IPS DF 6.9 (cell line): ENCODE measurements around the gene C19orf18.
A peak's percentile ranks its signal among the peaks of the same experiment; 100 is the strongest.

Source experiments
- DNase-seq: peaks from one replicate; pipeline ENCODE4 v3.0.0-alpha.2; 2013; ENCODE audit warnings: low read depth, low spot score
- H3K27ac ChIP-seq: one replicate; pipeline ENCODE4 v1.5.1; 2013; ENCODE audit warnings: low read length, control low read depth
- H3K27me3 ChIP-seq: 2 replicates; pipeline ENCODE4 v1.6.1; 2013; ENCODE audit warnings: mild to moderate bottlenecking, low read length; ENCODE audit not compliant: control insufficient read depth, insufficient read depth
- H3K36me3 ChIP-seq: 2 replicates; pipeline ENCODE4 v1.6.1; 2013; ENCODE audit warnings: low read length; ENCODE audit not compliant: control insufficient read depth, insufficient read depth
- H3K4me1 ChIP-seq: 2 replicates; pipeline ENCODE4 v1.6.1; 2013; ENCODE audit warnings: low read length; ENCODE audit not compliant: control insufficient read depth, insufficient read depth
- H3K4me3 ChIP-seq: 2 replicates; pipeline ENCODE4 v1.5.1; 2013; ENCODE audit warnings: mild to moderate bottlenecking, low read length
- H3K9me3 ChIP-seq: 2 replicates; pipeline ENCODE4 v1.6.1; 2013; ENCODE audit warnings: low read length, inconsistent platforms; ENCODE audit not compliant: control insufficient read depth, insufficient read depth
- WGBS: extraction: QIAGEN DNeasy Blood & Tissue Kit; methylation state at CpG from one replicate; pipeline ENCODE4 v1.1.7; 2013; ENCODE audit warnings: mixed read lengths, missing lambda C conversion rate; ENCODE audit not compliant: insufficient read length, insufficient coverage; 5-methylcytosine and 5-hydroxymethylcytosine counted together

The C19orf18 gene

DNA sequence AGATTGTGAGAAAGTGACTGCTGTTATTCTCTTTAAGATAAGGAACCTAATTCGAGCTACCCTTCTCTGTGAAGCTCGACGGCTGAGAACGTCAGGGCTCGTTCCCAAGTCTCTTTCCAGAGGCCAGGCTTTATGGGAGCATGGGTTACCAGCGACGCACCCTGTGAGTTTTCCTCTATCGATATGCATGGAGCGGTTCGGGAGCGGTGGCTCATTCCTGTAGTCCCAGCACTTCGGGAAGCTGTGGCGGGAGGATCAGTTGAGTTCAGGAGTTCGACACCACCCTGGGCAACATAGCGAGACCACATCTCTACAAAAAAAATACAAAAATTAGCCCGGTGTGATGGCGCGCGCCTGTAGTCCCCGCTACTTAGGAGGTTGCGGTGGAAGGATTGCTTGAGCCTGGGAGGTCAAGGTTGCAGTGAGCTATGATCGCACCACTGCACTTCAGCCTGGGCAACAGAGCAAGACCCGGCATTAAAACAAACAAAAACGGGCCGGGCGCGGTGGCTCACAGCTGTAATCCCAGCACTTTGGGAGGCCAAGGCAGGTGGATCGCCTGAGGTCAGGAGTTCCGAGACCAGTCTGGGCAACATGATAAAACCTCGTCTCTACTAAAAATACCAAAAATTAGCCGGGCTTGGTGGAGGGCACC is 29.0 kb upstream of the C19orf18 start:
- H3K9me3 ChIP-seq = no peaks in the 10 kb centered on the region
- H3K4me1 ChIP-seq = peaks cover 3% of the 10 kb centered on the region; the same call in 1 of the 2 replicates
- H3K27ac ChIP-seq = no peak overlapping the region
- no peaks in the 10 kb centered on the region for H3K27me3 ChIP-seq
- peak overlapping the region; percentile 96 for H3K4me3 ChIP-seq
- H3K36me3 ChIP-seq = peaks cover 19% of the 10 kb centered on the region; the same call in 1 of the 2 replicates
- no CpG with 5 or more reads among the region's 31 CpGs for WGBS
- no peak for DNase-seq

DNA sequence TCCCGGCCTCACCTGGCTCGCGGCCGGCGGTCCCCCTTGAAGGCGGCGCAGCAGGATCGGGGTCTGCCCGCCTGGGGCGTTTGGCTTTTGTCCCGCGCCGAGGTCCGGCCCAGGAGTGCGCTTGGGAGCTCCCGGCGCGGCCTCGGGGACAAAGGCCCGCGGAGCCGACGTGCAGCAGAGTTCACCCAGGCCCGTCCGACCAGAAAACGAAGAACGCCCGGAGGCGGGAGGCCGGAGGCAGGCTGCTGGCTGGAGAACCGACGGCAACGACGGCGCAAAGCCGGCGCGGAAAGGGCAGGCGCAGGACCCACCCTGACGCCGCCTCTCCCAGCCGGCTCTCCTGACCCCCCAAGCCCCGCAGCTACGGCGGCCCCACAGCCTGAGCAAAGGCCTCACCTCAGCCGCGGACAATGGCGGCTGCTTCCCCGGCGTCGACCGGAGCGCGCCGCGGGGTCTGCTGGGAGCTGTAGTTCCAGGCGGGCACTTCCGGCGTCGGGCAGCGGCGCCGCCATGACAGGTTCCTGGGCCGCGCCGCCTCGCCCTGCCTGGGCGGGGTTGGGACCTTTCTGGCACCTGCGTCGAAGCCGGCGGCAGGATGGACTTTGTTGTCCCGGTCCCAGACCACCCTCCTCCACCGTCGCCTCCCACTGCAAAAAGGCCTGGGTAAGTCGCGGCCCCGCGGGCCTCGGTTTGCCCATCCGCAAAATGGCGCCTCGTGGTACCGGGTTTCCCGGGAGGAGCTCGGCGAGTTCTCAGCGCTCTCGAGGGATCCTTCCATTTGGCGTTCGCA is 28.2 kb upstream of the C19orf18 start, which contains the start of gene ZNF606:
Gene ZNF606 (minus strand): TSS at position 437 of the 790 bp plus-strand sequence. CDS start 1,501 bp downstream, outside the sequence.
- peak within 1 kb of the TSS; percentile 96 for H3K4me3 ChIP-seq

DNA sequence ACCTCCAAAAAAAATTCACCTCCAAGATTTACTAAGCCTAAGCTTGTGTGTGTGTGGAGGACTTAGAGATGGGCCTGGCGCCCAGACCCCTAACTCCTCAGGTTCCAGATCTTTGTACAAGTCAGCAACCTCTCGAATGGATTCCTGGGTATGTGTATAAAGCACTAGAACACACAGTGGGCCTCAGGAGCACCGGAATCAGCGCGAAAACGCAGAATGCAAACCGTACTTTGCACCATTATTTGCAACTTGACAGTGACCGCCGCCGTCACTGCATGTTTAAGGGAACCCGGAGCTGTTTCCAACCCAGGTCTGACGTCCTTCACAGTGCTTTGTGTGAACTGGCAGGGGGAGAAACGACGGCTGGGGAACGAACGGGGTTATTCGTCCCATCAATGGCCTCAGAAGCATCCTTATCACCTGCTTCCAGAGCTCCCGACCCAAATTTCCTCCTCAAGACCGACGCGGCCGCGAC is 27.6 kb upstream of the C19orf18 start:
- no peak for DNase-seq
- peaks cover 3% of the 10 kb centered on the region; the same call in 1 of the 2 replicates for H3K4me1 ChIP-seq
- H3K27ac ChIP-seq = no peak overlapping the region
- no peaks in the 10 kb centered on the region for H3K9me3 ChIP-seq
- peaks cover 19% of the 10 kb centered on the region; the same call in 1 of the 2 replicates for H3K36me3 ChIP-seq
- H3K4me3 ChIP-seq = peak overlapping the region; percentile 96
- WGBS = no CpG with 5 or more reads among the region's 23 CpGs
- no peaks in the 10 kb centered on the region for H3K27me3 ChIP-seq

More for the DNA sequence above, 28.2 kb upstream of the C19orf18 start, which contains the start of gene ZNF606:
- WGBS = no CpG with 5 or more reads among the region's 91 CpGs
- no peaks in the 10 kb centered on the region for H3K27me3 ChIP-seq
- H3K27ac ChIP-seq = no peak within 1 kb of the TSS
- peaks cover 3% of the 10 kb centered on the region; the same call in 1 of the 2 replicates for H3K4me1 ChIP-seq
- H3K36me3 ChIP-seq = peaks cover 19% of the 10 kb centered on the region; the same call in 1 of the 2 replicates
- DNase-seq = peak; percentile 61
- no peaks in the 10 kb centered on the region for H3K9me3 ChIP-seq

GRCh38 chr19:58000677-58001076 is 26.3 kb upstream of the C19orf18 start:
- no peak for DNase-seq
- Histone ChIP-seq H3K4me3 (no peak overlapping the region), H3K27me3 (no peaks in the 10 kb centered on the region), H3K4me1 (peaks cover 3% of the 10 kb centered on the region; the same call in 1 of the 2 replicates), H3K36me3 (peaks cover 17% of the 10 kb centered on the region; the same call in 1 of the 2 replicates), H3K27ac (no peak overlapping the region), H3K9me3 (no peaks in the 10 kb centered on the region)
- WGBS = no CpG with 5 or more reads among the region's 4 CpGs

DNA sequence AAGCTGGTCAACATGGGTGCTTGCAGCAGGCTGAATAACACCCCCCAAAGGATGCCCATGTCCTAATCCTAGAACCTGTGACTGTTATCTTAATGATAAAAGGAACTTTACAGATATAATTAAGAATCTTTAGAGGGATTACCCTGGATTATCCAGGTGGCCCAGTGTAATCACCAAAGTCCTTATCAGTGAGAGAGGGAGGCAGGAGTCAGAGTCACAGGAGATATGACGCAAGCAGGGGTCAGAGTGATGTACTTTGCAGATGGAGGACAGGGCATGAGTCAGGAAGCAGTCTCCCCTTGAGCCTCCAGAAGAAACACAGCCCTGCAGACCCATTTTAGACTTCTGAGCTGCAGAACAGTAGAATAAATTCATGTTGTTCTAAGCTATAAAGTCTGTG is 18.5 kb upstream of the C19orf18 start:
- H3K27ac ChIP-seq = no peak overlapping the region
- H3K4me3 ChIP-seq = no peak overlapping the region
- no peaks in the 10 kb centered on the region for H3K9me3 ChIP-seq
- no CpG with 5 or more reads among the region's 1 CpG for WGBS
- no peaks in the 10 kb centered on the region for H3K4me1 ChIP-seq
- H3K27me3 ChIP-seq = no peaks in the 10 kb centered on the region
- no peak for DNase-seq
- H3K36me3 ChIP-seq = peaks cover 10% of the 10 kb centered on the region

- no peak overlapping the region for H3K4me3 ChIP-seq
- peaks cover 19% of the 10 kb centered on the region; the same call in 1 of the 2 replicates for H3K36me3 ChIP-seq
- no peaks in the 10 kb centered on the region for H3K27me3 ChIP-seq
- no CpG with 5 or more reads among the region's 3 CpGs for WGBS
- H3K4me1 ChIP-seq = no peaks in the 10 kb centered on the region
- no peak overlapping the region for H3K27ac ChIP-seq
- H3K9me3 ChIP-seq = peaks cover 19% of the 10 kb centered on the region
- DNase-seq = no peak
Observed at GRCh38 chr19:57978586-57979289, 4.4 kb upstream of the C19orf18 start.

DNA sequence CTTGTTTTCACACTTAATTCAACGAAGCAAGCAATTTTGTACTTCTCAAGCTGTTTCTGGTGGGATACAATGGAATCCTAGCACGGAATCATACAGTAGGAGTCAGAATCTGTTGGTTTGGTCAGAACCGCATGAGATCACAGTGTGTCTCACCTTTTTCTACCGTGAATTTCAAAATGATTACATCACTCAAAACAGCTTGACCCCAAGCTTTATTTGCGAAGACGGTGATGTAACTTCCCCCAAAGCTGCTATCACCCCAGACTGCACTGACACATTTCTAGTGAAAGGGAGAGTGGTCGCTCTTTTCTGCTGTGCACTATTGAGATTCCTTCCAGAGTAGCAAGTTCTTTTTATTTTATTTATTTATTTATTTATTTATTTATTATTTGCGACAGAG is 9.6 kb downstream of the C19orf18 start:
- H3K36me3 ChIP-seq = no peaks in the 10 kb centered on the region
- H3K27me3 ChIP-seq = no peaks in the 10 kb centered on the region
- WGBS = no CpG with 5 or more reads among the region's 8 CpGs
- no peak for DNase-seq
- H3K9me3 ChIP-seq = peaks cover 1% of the 10 kb centered on the region; the same call in 1 of the 2 replicates
- no peak overlapping the region for H3K4me3 ChIP-seq
- H3K4me1 ChIP-seq = no peaks in the 10 kb centered on the region
- no peak overlapping the region for H3K27ac ChIP-seq

GRCh38 chr19:57961785-57962184 is 12.5 kb downstream of the C19orf18 start:
- Histone ChIP-seq H3K27ac (no peak overlapping the region), H3K4me3 (no peak overlapping the region), H3K9me3 (peaks cover 2% of the 10 kb centered on the region), H3K4me1 (no peaks in the 10 kb centered on the region), H3K27me3 (no peaks in the 10 kb centered on the region), H3K36me3 (no peaks in the 10 kb centered on the region)
- WGBS = no CpG with 5 or more reads among the region's 1 CpG
- no peak for DNase-seq

- peaks cover 4% of the 10 kb centered on the region for H3K9me3 ChIP-seq
- WGBS = no CpG with 5 or more reads among the region's 4 CpGs
- no peaks in the 10 kb centered on the region for H3K27me3 ChIP-seq
Observed at GRCh38 chr19:57954996-57955395, 19.3 kb downstream of the C19orf18 start.

GRCh38 chr19:57949702-57950101 is 24.6 kb downstream of the C19orf18 start:
- H3K4me3 ChIP-seq = no peak overlapping the region
- H3K9me3 ChIP-seq = 0 out of 2 replicates have a peak, but pooled peaks cover 1% of the 10 kb centered on the region
- H3K27me3 ChIP-seq = no peaks in the 10 kb centered on the region
- WGBS = no CpG with 5 or more reads among the region's 12 CpGs
- H3K27ac ChIP-seq = no peak overlapping the region
- DNase-seq = no peak
- no peaks in the 10 kb centered on the region for H3K4me1 ChIP-seq
- H3K36me3 ChIP-seq = no peaks in the 10 kb centered on the region; the same call in 1 of the 2 replicates

More at GRCh38 chr19:57954996-57955395, 19.3 kb downstream of the C19orf18 start:
- no peak for DNase-seq
- Histone ChIP-seq H3K27ac (no peak overlapping the region), H3K4me1 (no peaks in the 10 kb centered on the region), H3K4me3 (no peak overlapping the region), H3K36me3 (no peaks in the 10 kb centered on the region)
